MG63 (cell line): ENCODE data around the gene SHC1. TPM values are rescaled to one million over a fixed set of nuclear protein-coding genes. Genes with fewer than 3 reads are reported as not detected.

Source experiments
- DNase-seq: peaks from one replicate; pipeline ENCODE4 v3.0.0-alpha.2; 2020
- H3K27me3 ChIP-seq: fragments of 250-450 bp; sonication (Bioruptor Pico); 2 replicates; pipeline ENCODE4 v1.5.1; 2020; ENCODE audit warnings: mild to moderate bottlenecking, moderate library complexity
- H3K36me3 ChIP-seq: fragments of 250-450 bp; sonication (Bioruptor Pico); 2 replicates; pipeline ENCODE4 v1.5.1; 2020; ENCODE audit warnings: mild to moderate bottlenecking, moderate library complexity
- H3K4me3 ChIP-seq: fragments of 250-450 bp; sonication (Bioruptor Pico); 2 replicates; pipeline ENCODE4 v1.5.1; 2020; ENCODE audit warnings: mild to moderate bottlenecking, moderate library complexity
- H3K9me3 ChIP-seq: fragments of 250-450 bp; sonication (Bioruptor Pico); 2 replicates; pipeline ENCODE4 v1.5.1; 2020; ENCODE audit warnings: mild to moderate bottlenecking, moderate library complexity
- total RNA-seq: library from RNA; depleted of rRNA; stranded (reverse); fragments of >200 nt; shearing (Covaris generic); gene quantifications from 2 replicates; pipeline ENCODE4 v1.2.3, GENCODE V29; 2014; ENCODE audit warnings: low replicate concordance

The SHC1 gene
- total RNA-seq, 1 experiment from 2014 or later = 175 TPM

GRCh38 chr1:154957091-154957657, 13.4 kb downstream of the SHC1 start:
- Histone ChIP-seq H3K9me3 (no peaks in the 10 kb centered on the region), H3K4me3 (no peak overlapping the region), H3K36me3 (peaks cover 27% of the 10 kb centered on the region), H3K27me3 (no peaks in the 10 kb centered on the region)
- no peak for DNase-seq

DNA sequence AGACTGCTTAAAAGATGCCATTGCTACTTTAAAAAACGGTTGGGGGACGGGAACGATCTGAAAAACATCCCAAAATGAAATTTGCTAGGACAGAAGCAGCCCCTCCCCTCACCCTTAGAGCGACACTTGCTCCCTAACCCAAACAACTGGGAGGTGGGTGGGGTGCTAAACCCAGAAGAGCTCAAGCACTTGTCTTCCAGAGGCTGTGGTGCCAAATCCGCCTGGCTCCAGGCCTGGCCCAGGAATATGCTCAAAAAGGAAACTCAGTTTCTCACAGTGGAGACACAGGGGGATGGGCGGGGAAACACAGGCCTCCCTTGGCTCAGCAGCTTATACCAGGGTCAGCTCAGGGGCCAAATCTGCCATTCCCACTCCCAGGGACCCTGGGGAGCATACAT, 14.0 kb downstream of the SHC1 start:
- no peaks in the 10 kb centered on the region for H3K9me3 ChIP-seq
- no peaks in the 10 kb centered on the region for H3K27me3 ChIP-seq
- H3K4me3 ChIP-seq = peak overlapping the region; percentile 52
- DNase-seq = no peak
- peaks cover 23% of the 10 kb centered on the region for H3K36me3 ChIP-seq

GRCh38 chr1:154955718-154956543, 14.6 kb downstream of the SHC1 start, which contains the start of gene PBXIP1:
Gene PBXIP1 (minus strand): TSS chr1:154956099. CDS start chr1:154953721, 2,378 bp downstream.
- Histone ChIP-seq H3K4me3 (peak within 1 kb of the TSS; percentile 52), H3K9me3 (no peaks in the 10 kb centered on the region), H3K36me3 (peaks cover 17% of the 10 kb centered on the region), H3K27me3 (no peaks in the 10 kb centered on the region)
- peak; percentile 71 for DNase-seq

DNA sequence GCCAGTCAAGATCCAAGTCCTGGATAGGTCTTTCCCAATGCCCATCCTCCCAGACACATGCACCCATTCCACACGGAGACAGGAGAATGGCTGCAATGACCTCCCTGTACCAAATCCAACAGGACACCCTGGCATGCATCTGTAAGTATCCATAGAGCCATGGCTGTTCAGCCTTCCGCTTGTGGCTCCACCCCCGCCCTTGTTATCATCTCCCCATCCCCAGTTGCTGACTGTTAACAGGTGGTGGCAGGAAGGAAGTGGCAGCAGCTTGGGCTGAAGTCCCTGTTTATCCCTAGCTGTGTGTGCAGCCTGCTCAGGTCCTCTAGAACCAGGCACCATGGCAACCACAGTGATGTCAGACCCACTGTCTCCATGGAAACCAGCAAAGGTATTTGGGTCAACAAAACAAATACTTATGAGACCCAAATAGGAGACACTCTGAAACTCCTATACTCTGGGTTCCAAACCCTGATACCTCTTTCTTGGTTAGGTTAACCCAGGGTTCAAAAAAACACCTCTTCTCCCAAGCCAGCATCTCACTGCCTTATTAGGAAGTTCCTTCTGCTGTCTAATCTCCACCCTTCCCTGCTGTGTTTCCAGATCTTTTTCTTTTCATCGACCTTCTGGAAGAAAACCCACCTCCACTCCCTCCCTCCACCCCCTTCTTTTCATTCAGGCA, 15.4 kb downstream of the SHC1 start:
- Histone ChIP-seq H3K36me3 (peaks cover 15% of the 10 kb centered on the region), H3K27me3 (no peaks in the 10 kb centered on the region), H3K9me3 (no peaks in the 10 kb centered on the region), H3K4me3 (peak overlapping the region; percentile 52)
- no peak for DNase-seq

GRCh38 chr1:154954541-154954940, 16.0 kb downstream of the SHC1 start:
- no peaks in the 10 kb centered on the region for H3K27me3 ChIP-seq
- no peaks in the 10 kb centered on the region for H3K9me3 ChIP-seq
- DNase-seq = no peak
- no peak overlapping the region for H3K4me3 ChIP-seq
- H3K36me3 ChIP-seq = peaks cover 12% of the 10 kb centered on the region

DNA sequence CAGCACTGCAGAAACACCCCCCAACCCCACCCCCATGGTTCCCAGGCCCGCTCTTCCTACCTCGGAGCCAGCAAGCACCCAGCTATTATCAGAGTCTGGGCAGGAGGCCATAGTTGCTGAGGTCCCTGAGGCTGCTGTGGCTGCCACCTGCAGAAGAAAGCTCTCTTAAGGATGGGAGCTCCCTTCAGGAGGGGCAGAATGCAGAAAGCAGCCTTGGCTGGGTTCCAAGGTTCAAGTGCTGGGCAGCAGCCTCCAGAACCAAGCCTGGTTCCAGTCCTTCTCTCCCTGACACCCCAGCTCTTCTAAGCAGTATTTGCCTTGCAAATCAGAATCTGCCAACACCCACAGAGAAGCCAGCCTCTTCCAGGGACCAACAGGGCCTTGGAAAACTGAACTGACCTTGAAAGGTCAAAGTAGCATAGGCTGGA, 16.9 kb downstream of the SHC1 start:
- H3K36me3 ChIP-seq = peaks cover 2% of the 10 kb centered on the region
- no peaks in the 10 kb centered on the region for H3K27me3 ChIP-seq
- no peaks in the 10 kb centered on the region for H3K9me3 ChIP-seq
- no peak for DNase-seq
- H3K4me3 ChIP-seq = no peak overlapping the region

DNA sequence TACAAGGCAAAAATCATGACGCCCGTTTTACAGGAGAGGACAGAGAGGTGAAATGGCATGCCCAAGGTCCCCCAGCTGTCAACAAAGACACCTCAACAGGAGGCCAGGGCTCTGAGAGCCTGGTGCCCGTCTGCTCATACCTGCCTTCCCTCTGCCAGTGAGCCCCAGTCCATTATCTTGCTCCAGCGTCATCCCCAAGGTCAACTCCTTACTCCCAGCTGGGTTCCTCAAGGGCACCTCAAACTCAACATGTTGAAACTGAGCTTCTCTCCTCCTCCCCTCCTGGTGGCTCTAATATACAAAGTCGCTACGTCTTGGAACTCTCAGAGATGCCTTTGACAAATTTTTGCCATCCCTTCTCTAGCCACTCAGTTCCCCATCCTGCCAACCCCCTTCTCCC, 17.9 kb downstream of the SHC1 start:
- Histone ChIP-seq H3K36me3 (no peaks in the 10 kb centered on the region), H3K27me3 (no peaks in the 10 kb centered on the region), H3K9me3 (no peaks in the 10 kb centered on the region), H3K4me3 (no peak overlapping the region)
- no peak for DNase-seq

GRCh38 chr1:154951901-154952657, 18.5 kb downstream of the SHC1 start:
- no peaks in the 10 kb centered on the region for H3K36me3 ChIP-seq
- no peaks in the 10 kb centered on the region for H3K27me3 ChIP-seq
- no peaks in the 10 kb centered on the region for H3K9me3 ChIP-seq
- no peak overlapping the region for H3K4me3 ChIP-seq
- no peak for DNase-seq

DNA sequence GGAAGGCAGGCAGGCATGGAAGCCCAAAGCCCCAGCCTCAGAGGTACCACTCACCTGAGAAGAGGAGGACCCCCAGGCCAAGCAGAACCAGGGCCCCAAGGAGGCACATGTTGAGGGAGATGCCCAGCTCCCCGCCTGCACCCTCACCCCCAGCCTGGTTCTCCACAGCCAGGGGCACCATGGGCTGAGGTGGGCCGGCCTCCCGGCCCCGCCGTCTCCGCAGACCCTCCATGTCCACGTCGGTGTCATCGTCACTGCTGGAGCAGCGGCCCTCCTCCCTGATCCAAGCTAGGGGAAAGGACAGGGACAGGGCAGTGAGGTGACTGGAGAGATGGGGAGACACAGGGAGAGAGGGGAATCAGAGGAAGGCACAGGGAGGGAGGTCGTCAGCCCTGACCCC, 22.5 kb downstream of the SHC1 start:
- no peak for DNase-seq
- H3K9me3 ChIP-seq = no peaks in the 10 kb centered on the region

DNA sequence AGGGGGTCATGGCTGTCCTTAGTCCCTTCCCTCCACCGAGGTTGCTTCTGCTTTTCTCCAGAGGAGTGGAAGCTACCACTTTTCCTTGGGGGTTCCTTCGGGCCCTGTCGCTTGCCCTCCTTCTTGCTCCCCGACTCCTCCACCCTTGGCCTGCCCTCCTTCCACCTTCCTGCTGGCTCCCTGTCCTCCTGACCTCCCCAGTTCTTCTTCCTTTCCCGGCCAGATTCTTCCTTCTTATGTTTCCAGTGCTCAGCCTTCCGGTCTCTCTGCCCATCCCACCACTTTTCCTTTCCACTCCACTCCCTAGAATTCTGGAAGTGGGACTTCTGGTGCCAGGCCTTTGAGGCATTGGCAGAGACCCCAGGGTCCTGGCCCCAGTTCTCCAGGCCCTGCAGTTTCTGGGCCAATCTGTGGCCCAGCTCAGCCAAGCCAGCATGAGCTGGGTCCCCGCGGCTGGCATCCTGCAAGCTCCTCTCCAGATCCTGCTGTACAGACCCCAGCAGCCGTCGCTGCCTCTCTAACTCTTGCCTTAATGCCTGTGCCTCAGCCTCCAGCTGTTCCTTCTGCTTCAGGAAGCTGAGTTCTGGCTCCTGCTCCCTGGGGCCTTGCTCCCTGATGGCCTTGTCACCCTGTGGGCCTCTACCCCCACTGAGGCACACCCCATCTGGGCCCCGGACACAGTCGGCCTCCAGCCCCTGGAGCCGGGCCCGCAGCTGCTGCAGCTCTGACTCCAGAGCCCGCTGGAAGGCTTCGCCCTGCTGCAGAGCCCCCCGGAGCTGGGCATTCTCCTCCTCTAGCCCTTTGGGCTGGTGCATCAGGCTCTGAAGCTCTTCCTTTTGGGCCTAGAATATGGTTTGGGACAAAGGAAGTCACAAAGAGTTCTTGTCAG, 24.3 kb downstream of the SHC1 start:
- Histone ChIP-seq H3K36me3 (no peaks in the 10 kb centered on the region), H3K27me3 (no peaks in the 10 kb centered on the region), H3K9me3 (no peaks in the 10 kb centered on the region), H3K4me3 (no peak overlapping the region)
- no peak for DNase-seq

More for the DNA sequence above, 22.5 kb downstream of the SHC1 start:
- Histone ChIP-seq H3K27me3 (no peaks in the 10 kb centered on the region), H3K36me3 (no peaks in the 10 kb centered on the region), H3K4me3 (no peak overlapping the region)

GRCh38 chr1:154945160-154945961, 25.2 kb downstream of the SHC1 start:
- no peaks in the 10 kb centered on the region for H3K27me3 ChIP-seq
- no peak for DNase-seq

GRCh38 chr1:154944401-154945159, 26.0 kb downstream of the SHC1 start:
- no peak for DNase-seq
- H3K4me3 ChIP-seq = no peak overlapping the region
- no peaks in the 10 kb centered on the region for H3K9me3 ChIP-seq
- H3K36me3 ChIP-seq = no peaks in the 10 kb centered on the region
- H3K27me3 ChIP-seq = no peaks in the 10 kb centered on the region

More at GRCh38 chr1:154945160-154945961, 25.2 kb downstream of the SHC1 start:
- Histone ChIP-seq H3K9me3 (no peaks in the 10 kb centered on the region), H3K4me3 (no peak overlapping the region), H3K36me3 (no peaks in the 10 kb centered on the region)

DNA sequence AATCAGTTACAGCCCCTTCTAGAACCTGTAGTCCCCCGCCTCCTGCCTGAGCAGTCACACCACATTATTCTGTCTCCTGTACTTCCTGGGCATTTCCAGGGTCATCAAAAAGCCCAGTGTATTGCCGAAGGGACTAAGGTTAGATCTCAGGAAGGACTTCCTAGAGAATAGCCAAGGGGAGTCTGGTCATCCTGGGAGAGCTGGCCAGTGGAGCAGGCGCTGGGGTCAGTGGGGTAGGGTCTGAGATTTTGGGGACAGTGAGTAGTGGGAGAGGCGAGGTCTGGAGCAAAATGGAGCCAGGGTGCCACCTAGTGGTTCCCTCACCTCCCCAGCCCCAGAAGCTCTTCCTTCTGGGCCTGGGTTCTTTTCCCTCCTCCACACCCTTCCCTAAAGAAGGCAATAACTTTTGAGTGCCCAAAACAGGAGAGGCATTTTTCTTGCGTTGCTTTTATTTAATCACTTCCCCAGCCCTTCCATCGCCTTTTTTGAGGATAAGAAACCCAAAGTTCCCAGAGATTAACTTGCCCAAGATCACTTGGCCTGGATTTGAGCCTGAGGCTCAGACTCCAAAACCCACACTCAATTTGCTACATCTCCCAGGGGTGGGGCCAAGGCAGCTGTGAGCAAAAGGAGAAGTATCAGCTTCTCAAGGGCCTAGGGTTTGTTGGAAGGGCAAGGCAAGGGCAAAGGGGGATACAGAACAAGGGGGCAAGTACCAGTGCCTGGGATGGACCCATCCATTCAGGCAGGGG, 26.7 kb downstream of the SHC1 start:
- Histone ChIP-seq H3K27me3 (no peaks in the 10 kb centered on the region), H3K4me3 (no peak overlapping the region), H3K36me3 (no peaks in the 10 kb centered on the region), H3K9me3 (no peaks in the 10 kb centered on the region)
- DNase-seq = peak; percentile 24
